Astrocyte of the cerebellum (primary cell): ENCODE measurements around the gene UBQLN1.
A peak's percentile ranks its signal among the peaks of the same experiment; 100 is the strongest.

Experiments used
- DNase-seq: peaks from one replicate; pipeline ENCODE4 v3.0.0-alpha.2; 2011; ENCODE audit warnings: low read depth
- H3K4me3 ChIP-seq: 2 replicates; pipeline ENCODE4 v1.5.1; 2011; ENCODE audit warnings: mild to moderate bottlenecking, low read depth, low read length, moderate library complexity
- in situ Hi-C: cut with HindIII; loops from 2 replicates; pipeline ENCODE4 v1.10.0; 2017; ENCODE audit warnings: low sequenced_read_pairs
- TF ChIP-seq, protein P1 (sequence below): IDR thresholded peaks from 2 replicates; pipeline ENCODE4 v1.5.1; 2012; ENCODE audit warnings: low read length, low read depth, moderate library complexity, mild to moderate bottlenecking; ENCODE audit errors: missing control alignments

The UBQLN1 gene

DNA sequence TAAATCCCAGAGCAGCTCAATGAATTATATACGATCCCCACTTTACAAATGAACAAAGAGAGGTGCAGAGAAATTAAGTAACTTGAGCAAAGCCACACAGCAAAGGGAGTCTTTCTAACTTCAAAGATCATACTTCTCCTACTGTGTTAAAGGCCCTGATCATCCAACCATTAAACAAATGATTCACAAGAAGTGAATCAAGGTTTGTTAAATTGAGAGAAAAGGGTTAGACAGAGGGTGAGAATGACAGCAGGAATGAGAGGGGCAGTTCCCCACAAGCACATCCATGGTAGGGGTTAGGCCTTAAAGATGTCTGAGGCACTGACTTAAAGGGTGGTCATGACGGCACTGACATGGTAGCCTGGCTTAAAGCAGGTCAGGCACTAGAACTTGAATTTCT is 74.1 kb downstream of the UBQLN1 start:
- no peak for DNase-seq
- no peak overlapping the region for H3K4me3 ChIP-seq
- in situ Hi-C loops, result no loop called here
- TF ChIP-seq, protein P1, sequence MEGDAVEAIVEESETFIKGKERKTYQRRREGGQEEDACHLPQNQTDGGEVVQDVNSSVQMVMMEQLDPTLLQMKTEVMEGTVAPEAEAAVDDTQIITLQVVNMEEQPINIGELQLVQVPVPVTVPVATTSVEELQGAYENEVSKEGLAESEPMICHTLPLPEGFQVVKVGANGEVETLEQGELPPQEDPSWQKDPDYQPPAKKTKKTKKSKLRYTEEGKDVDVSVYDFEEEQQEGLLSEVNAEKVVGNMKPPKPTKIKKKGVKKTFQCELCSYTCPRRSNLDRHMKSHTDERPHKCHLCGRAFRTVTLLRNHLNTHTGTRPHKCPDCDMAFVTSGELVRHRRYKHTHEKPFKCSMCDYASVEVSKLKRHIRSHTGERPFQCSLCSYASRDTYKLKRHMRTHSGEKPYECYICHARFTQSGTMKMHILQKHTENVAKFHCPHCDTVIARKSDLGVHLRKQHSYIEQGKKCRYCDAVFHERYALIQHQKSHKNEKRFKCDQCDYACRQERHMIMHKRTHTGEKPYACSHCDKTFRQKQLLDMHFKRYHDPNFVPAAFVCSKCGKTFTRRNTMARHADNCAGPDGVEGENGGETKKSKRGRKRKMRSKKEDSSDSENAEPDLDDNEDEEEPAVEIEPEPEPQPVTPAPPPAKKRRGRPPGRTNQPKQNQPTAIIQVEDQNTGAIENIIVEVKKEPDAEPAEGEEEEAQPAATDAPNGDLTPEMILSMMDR, result no peak

DNA sequence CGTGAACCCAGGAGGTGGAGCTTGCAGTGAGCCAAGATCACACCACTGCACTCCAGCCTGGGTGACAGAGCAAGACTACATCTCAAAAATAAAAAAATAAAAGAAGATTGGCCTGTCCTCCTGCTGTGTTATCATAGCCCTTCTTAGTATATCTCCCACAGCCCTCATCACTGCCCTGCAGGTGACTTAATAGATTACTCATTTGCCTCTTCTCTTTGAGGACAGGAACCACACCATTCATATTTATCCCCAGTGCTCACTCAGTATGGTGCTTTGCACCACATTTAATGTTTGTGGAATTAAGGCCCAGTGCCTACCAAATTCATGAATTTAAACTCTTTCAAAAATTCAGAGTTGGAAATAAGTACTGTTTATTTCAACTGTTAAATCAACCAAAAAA is 74.5 kb downstream of the UBQLN1 start:
- no peak for DNase-seq
- no peak overlapping the region for H3K4me3 ChIP-seq
- TF ChIP-seq, protein P1, result no peak
- in situ Hi-C loops, result no loop called here

DNA sequence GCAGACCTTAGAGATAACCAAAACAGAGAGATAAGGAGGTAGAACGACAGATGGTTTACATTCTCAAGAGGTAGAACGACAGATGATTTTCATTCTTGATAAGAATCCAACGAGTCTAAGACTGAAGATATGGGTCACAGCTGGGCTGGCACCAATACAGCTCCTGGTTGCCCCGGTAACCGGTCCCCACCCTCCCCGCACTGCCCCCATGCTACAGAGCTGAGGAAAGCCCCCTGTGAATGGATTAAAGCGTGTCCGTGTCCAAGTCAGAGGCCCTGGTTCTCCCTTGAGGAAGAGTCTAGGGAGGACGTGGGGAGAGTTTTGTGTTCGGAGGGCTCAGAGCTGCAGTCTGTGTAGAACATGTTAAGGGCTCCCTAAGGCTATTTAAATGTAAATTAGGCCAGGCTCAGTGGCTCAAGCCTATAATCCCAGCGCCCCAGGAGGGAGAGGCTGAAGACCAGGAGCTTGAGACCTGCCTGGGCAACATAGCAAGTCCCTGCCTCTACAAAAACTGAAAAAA is 76.8 kb downstream of the UBQLN1 start:
- DNase-seq, result no peak
- in situ Hi-C loops, result no loop called here
- H3K4me3 ChIP-seq, result no peak overlapping the region
- TF ChIP-seq, protein P1, result no peak

DNA sequence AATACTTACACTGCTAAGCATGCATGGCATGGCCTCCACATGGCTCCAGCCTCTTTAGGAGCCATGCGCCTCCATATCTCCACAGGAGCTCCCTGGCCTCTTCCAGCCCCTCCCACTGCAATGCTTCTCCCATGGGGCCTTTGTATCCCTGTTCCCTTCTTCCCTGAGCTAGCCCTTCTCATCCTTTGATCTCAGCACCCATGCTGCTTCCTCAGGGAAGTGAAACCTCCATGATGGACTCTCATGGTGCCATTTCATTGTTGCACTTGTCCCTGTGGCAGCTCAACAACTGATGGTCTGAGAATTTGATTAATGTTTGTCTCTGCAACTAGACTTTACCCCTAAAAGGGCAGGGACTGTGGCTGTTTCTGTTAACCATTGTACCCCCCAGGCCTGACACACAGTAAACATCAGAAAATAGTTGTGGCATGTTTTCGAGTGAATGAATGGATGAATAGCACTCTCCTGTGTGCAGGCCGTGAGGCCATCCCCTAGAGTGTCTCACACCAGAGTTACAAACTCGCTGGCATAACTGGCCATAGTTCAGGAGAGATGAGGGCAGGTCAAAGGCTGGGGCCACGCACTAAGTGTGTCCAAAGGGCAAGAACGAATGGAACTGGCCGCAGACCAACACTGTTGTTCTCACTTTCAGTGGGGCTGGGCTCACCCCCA is 78.2 kb downstream of the UBQLN1 start:
- no peak overlapping the region for H3K4me3 ChIP-seq
- DNase-seq, result no peak
- TF ChIP-seq, protein P1, result no peak
- in situ Hi-C loops, result no loop called here

DNA sequence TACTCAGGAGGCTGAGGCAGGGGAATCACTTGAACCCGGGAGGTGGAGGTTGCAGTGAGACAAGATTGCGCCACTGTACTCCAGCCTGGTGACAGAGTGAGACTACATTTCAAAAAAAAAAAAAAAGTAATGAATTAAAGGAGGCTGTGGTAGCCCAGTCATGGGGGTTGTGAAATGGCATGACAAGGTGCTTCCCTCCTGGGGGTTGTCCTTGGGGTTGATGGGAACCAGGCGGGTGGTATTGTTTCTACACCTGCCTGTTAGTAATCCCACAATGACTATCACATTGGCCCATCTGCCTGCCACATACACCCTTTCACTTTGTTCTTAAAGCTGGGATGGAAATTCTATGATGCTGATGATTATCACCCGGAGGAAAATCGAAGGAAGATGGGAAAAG is 79.2 kb downstream of the UBQLN1 start:
- H3K4me3 ChIP-seq, result no peak overlapping the region
- DNase-seq, result no peak
- TF ChIP-seq, protein P1, result no peak
- in situ Hi-C loops, result no loop called here

DNA sequence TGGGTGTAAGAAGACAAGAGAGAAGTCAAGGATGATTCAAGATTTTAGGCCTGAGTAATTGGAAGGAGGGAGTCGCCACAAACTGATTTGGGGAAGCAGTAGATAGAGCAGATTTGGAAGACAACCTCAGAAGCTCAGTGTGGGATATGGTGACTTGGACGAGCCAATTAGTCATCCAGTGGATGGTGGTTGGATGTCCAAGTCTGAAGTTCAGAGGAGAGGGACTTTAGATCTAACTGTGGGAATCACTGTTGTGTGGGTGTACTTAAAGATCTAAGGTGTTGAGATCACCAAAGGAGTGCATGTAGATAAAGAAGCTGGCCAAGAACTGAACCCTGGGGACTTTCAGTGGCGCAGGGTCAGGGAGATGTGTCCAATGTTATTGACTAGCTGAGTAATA is 82.6 kb downstream of the UBQLN1 start:
- TF ChIP-seq, protein P1, result no peak
- H3K4me3 ChIP-seq, result no peak overlapping the region
- no peak for DNase-seq
- in situ Hi-C loops, result no loop called here

DNA sequence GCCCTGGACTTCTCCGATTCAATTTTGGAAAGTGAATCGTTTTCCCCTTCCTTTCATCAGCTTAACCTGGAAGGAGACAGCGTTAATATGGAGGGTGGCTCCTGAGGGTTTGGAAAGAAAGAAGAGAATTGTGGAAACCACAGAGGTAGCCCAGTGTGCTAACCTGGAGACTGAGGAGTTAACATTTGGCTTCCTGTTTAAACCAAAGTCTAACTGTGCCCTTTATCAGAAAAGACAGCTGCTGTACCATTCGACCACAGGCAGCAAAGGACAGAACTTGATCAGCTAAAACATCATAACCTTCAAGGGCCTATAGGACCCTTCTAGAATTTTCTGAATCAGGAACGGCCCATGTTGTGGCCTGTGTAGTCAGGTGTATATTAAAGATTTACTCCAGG is 84.1 kb downstream of the UBQLN1 start:
- no peak for DNase-seq
- peak overlapping the region; percentile 63 for H3K4me3 ChIP-seq
- in situ Hi-C loops, result no loop called here
- TF ChIP-seq, protein P1, result no peak
